Skeletal muscle cell (primary cell): ENCODE data around the gene TTYH3.
"Not testable (repeated sequence)": the region's sequence is repeated elsewhere in the genome, so short reads cannot be mapped to it uniquely, and the experiment has no call there.

Experiments
- DNase-seq: peaks from one replicate; pipeline ENCODE4 v3.0.0-alpha.2; 2010; ENCODE audit warnings: low read depth
- H3K4me3 ChIP-seq: 2 replicates; pipeline ENCODE4 v1.5.1; 2011; ENCODE audit warnings: low read depth, mild to moderate bottlenecking, control low read depth, low read length, moderate library complexity

TTYH3 gene

GRCh38 chr7:2660359-2661095, 28.7 kb downstream of the TTYH3 start:
- no peak for DNase-seq
- no peak overlapping the region for H3K4me3 ChIP-seq

- H3K4me3 ChIP-seq = no peak overlapping the region
- no peak for DNase-seq
Observed at GRCh38 chr7:2661096-2661449, 29.3 kb downstream of the TTYH3 start.

GRCh38 chr7:2661602-2662272, 30.0 kb downstream of the TTYH3 start:
- no peak overlapping the region for H3K4me3 ChIP-seq
- DNase-seq = no peak

- no peak for DNase-seq
- no peak overlapping the region for H3K4me3 ChIP-seq
Observed at GRCh38 chr7:2662273-2663120, 30.7 kb downstream of the TTYH3 start.

- DNase-seq = no peak
- H3K4me3 ChIP-seq = no peak overlapping the region
Observed at GRCh38 chr7:2663121-2663886, 31.5 kb downstream of the TTYH3 start.

- DNase-seq = no peak
- H3K4me3 ChIP-seq = no peak overlapping the region
Observed at GRCh38 chr7:2663960-2664359, 32.2 kb downstream of the TTYH3 start.

GRCh38 chr7:2665359-2665791, 33.6 kb downstream of the TTYH3 start:
- no peak overlapping the region for H3K4me3 ChIP-seq
- no peak for DNase-seq

- no peak for DNase-seq
Observed at GRCh38 chr7:2666155-2666554, 34.4 kb downstream of the TTYH3 start.

GRCh38 chr7:2666588-2667250, 34.9 kb downstream of the TTYH3 start:
- no peak for DNase-seq
- H3K4me3 ChIP-seq = no peak overlapping the region

More at GRCh38 chr7:2666155-2666554, 34.4 kb downstream of the TTYH3 start:
- H3K4me3 ChIP-seq = no peak overlapping the region

GRCh38 chr7:2667843-2668242, 36.1 kb downstream of the TTYH3 start:
- no peak for DNase-seq
- no peak overlapping the region for H3K4me3 ChIP-seq

GRCh38 chr7:2668401-2668800, 36.6 kb downstream of the TTYH3 start:
- no peak for DNase-seq
- no peak overlapping the region for H3K4me3 ChIP-seq

- DNase-seq = no peak
- no peak overlapping the region for H3K4me3 ChIP-seq
Observed at GRCh38 chr7:2670171-2670570, 38.4 kb downstream of the TTYH3 start.

GRCh38 chr7:2670720-2671391, 39.1 kb downstream of the TTYH3 start:
- H3K4me3 ChIP-seq = no peak overlapping the region
- DNase-seq = no peak

- not testable (repeated sequence) for DNase-seq
Observed at GRCh38 chr7:2673214-2673613, 41.4 kb downstream of the TTYH3 start.

GRCh38 chr7:2673934-2674333, 42.1 kb downstream of the TTYH3 start:
- no peak overlapping the region for H3K4me3 ChIP-seq
- DNase-seq = no peak

More at GRCh38 chr7:2673214-2673613, 41.4 kb downstream of the TTYH3 start:
- not testable (repeated sequence) for H3K4me3 ChIP-seq

- H3K4me3 ChIP-seq = no peak overlapping the region
Observed at GRCh38 chr7:2675256-2675764, 43.5 kb downstream of the TTYH3 start.

GRCh38 chr7:2676576-2676975, 44.8 kb downstream of the TTYH3 start:
- DNase-seq, H3K4me3 ChIP-seq: not testable (repeated sequence)

More at GRCh38 chr7:2675256-2675764, 43.5 kb downstream of the TTYH3 start:
- no peak for DNase-seq

- not testable (repeated sequence) for H3K4me3 ChIP-seq, DNase-seq
Observed at GRCh38 chr7:2678454-2678853, 46.7 kb downstream of the TTYH3 start.
